ENCODE measurements around the gene SCYGR7.

The SCYGR7 gene

GRCh38 chr2:227759411-227760118 is 31.4 kb downstream of the SCYGR7 start:
- DNase-seq = peak; percentile 36

GRCh38 chr2:227761740-227762476 is 33.8 kb downstream of the SCYGR7 start:
- no peak for DNase-seq

- DNase-seq = no peak
Observed at GRCh38 chr2:227765788-227766372, 37.7 kb downstream of the SCYGR7 start.

GRCh38 chr2:227766373-227766883 is 38.3 kb downstream of the SCYGR7 start:
- peak; percentile 34 for DNase-seq

GRCh38 chr2:227767830-227768229 is 39.7 kb downstream of the SCYGR7 start:
- DNase-seq = no peak

GRCh38 chr2:227772197-227772661 is 44.1 kb downstream of the SCYGR7 start:
- DNase-seq = no peak

GRCh38 chr2:227772932-227773331 is 44.8 kb downstream of the SCYGR7 start:
- no peak for DNase-seq

- peak; percentile 7 for DNase-seq
Observed at GRCh38 chr2:227774011-227774624, 46.0 kb downstream of the SCYGR7 start.

GRCh38 chr2:227774895-227775842 is 47.0 kb downstream of the SCYGR7 start:
- no peak for DNase-seq
